Measurements from ENCODE around the gene SLX4.

DNA sequence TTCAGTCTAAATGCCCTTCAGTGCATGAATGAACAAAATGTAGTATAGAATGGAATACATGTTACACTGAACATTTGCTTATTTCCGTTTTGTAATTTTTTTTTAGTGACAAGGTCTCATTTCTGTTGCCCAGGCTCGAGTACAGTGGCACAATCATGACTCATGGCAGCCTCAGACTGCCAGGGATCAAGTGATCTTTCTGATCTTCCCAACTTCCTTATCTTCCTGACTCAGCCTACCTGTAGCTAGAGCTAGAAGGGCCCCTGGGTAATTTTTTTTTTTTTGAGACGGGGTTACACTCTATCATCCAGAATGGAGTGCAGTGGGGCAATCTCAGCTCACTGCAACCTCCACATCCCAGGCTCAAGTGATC, 7.3 kb upstream of the SLX4 start:
- TF ChIP-seq, protein P1, sequence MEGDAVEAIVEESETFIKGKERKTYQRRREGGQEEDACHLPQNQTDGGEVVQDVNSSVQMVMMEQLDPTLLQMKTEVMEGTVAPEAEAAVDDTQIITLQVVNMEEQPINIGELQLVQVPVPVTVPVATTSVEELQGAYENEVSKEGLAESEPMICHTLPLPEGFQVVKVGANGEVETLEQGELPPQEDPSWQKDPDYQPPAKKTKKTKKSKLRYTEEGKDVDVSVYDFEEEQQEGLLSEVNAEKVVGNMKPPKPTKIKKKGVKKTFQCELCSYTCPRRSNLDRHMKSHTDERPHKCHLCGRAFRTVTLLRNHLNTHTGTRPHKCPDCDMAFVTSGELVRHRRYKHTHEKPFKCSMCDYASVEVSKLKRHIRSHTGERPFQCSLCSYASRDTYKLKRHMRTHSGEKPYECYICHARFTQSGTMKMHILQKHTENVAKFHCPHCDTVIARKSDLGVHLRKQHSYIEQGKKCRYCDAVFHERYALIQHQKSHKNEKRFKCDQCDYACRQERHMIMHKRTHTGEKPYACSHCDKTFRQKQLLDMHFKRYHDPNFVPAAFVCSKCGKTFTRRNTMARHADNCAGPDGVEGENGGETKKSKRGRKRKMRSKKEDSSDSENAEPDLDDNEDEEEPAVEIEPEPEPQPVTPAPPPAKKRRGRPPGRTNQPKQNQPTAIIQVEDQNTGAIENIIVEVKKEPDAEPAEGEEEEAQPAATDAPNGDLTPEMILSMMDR (IDR thresholded peaks at IDR 0.05): no peak
- TF ChIP-seq POLR2A (IDR thresholded peaks at IDR 0.05): no peak
